ENCODE data around the gene PLSCR2.

PLSCR2 gene

DNA sequence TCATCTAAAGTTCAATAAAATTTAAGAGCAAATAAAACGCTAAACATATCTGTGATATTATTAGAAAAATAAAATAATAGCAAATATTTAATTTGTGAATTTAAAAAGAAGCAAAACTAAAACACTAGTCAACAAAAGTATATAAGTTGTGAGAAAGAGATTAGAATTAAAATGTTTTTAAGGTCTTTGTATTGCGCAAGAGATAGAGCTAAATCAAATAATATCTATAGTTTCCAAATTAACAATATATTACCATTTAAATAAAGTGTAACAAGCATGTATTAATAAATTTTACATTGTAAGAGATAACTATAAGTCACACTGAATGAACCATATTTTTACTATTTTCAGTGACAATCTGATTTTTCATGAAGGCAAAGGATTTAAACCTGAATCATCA lies 74.2 kb downstream of the PLSCR2 start:
- H3K4me1 ChIP-seq (ENCODE audit: control insufficient read depth, insufficient read depth, low read length), result no peaks in the 10 kb centered on the region
- H3K4me3 ChIP-seq (ENCODE audit: low read length), result no peak overlapping the region
- H3K36me3 ChIP-seq (ENCODE audit: control insufficient read depth, insufficient read depth, low read length), result no peaks in the 10 kb centered on the region
- H3K9ac ChIP-seq (ENCODE audit: low read length), result no peak overlapping the region
- no peaks in the 10 kb centered on the region for H3K27me3 ChIP-seq (ENCODE audit: control insufficient read depth, insufficient read depth, low read length)
- no peaks in the 10 kb centered on the region for H3K9me3 ChIP-seq (ENCODE audit: control insufficient read depth, low read length)

DNA sequence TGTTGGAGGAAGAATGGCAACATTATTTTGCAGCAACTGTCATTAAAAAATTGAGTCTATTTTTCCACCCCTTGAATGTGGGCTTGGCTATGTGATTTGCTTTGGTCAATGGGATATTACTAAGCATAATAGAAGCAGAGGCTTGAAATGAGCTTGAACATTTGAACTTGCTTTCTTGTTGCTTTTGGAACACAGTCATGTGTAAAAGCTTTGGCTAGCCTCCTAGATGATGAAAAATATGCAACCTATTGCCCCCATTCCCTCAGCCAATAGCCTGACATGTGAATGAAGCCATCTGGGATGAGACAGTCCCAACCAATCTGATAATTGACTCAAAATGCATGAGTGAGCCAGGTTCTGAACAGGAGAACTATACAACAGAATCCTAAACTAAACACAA lies 78.4 kb downstream of the PLSCR2 start:
- Histone ChIP-seq H3K9me3 (ENCODE audit: control insufficient read depth, low read length) (no peaks in the 10 kb centered on the region), H3K36me3 (ENCODE audit: control insufficient read depth, insufficient read depth, low read length) (no peaks in the 10 kb centered on the region), H3K9ac (ENCODE audit: low read length) (no peak overlapping the region), H3K4me3 (ENCODE audit: low read length) (no peak overlapping the region), H3K27me3 (ENCODE audit: control insufficient read depth, insufficient read depth, low read length) (no peaks in the 10 kb centered on the region), H3K4me1 (ENCODE audit: control insufficient read depth, insufficient read depth, low read length) (no peaks in the 10 kb centered on the region)

DNA sequence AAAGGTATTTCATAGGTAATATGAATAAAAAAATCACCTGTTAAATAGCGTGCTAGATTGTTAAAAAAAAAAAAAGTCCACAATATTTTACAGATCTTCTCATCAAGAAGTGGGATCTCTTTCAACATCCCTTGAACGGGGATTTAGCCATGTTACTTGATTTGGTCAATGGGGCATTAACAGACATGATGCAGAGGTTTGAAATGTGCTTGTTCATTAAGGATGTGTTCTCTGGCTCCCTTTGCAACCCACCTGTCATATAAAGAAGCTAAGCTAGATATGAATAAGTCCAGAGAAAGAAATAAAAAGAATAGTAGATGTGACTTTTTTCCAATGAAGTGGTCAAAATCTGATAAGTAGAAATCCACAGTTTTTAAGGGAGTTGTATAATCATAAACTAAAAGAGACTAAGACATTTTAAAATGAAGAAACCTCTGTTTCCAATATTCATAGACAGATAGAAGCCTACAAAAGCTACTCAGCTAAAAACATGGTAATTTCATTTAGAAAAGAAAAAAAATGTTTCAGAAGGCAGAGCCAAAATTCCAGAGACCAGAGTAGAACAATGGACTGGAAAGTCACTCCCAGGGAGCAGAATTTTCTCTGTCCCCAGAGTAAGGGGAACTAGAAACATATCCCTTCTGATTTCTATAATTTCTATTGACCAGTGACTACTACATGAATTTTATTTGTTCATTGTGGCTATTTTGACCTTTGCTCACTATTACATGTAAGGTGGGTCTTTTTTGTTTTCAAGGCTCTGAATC lies 79.2 kb downstream of the PLSCR2 start:
- Histone ChIP-seq H3K4me3 (ENCODE audit: low read length) (no peak overlapping the region), H3K36me3 (ENCODE audit: control insufficient read depth, insufficient read depth, low read length) (no peaks in the 10 kb centered on the region), H3K27me3 (ENCODE audit: control insufficient read depth, insufficient read depth, low read length) (no peaks in the 10 kb centered on the region), H3K9me3 (ENCODE audit: control insufficient read depth, low read length) (no peaks in the 10 kb centered on the region), H3K4me1 (ENCODE audit: control insufficient read depth, insufficient read depth, low read length) (no peaks in the 10 kb centered on the region), H3K9ac (ENCODE audit: low read length) (no peak overlapping the region)

DNA sequence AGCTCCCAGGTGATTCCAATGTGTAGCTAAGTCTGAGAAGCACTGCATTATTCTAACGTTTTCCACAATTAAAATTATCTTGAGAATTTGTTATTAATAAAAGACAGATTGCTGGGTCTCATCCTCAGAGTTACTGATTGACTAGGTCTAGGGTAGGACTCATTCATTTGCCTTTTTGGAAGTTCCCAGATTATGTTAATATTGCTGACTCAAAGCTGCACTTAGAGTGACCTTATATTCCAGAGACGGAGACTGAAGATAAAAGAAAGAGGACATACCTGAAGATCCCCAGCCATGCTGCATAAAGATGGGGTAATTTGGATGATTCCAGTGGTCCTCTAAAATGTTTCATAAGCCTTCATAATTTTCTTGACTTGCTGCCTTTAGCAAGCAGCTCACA lies 81.8 kb downstream of the PLSCR2 start:
- Histone ChIP-seq H3K4me3 (ENCODE audit: low read length) (no peak overlapping the region), H3K4me1 (ENCODE audit: control insufficient read depth, insufficient read depth, low read length) (no peaks in the 10 kb centered on the region), H3K9ac (ENCODE audit: low read length) (no peak overlapping the region)

DNA sequence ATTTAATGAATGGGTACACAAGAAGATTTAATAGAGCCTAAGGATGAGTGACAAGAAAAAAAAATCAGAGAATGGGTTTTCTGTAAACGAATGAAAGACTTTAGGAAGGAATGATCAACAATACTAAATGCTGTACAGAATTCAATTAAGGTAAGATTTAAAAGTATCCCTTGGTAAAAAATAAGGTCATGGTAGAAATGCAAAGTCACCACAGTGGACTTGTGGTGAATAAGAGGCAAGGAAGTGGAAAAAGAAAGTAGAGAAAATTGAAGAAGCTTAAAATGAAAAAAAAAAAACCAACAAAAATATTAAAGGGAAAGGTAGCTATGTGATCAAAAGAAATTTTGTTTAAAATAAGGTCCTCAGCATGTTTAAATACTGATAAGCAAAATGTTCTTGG lies 82.4 kb downstream of the PLSCR2 start:
- Histone ChIP-seq H3K4me3 (ENCODE audit: low read length) (no peak overlapping the region), H3K4me1 (ENCODE audit: control insufficient read depth, insufficient read depth, low read length) (no peaks in the 10 kb centered on the region), H3K9ac (ENCODE audit: low read length) (no peak overlapping the region), H3K9me3 (ENCODE audit: control insufficient read depth, low read length) (no peaks in the 10 kb centered on the region), H3K27me3 (ENCODE audit: control insufficient read depth, insufficient read depth, low read length) (no peaks in the 10 kb centered on the region), H3K36me3 (ENCODE audit: control insufficient read depth, insufficient read depth, low read length) (no peaks in the 10 kb centered on the region)

More for the DNA sequence above, 81.8 kb downstream of the PLSCR2 start:
- H3K36me3 ChIP-seq (ENCODE audit: control insufficient read depth, insufficient read depth, low read length), result no peaks in the 10 kb centered on the region
- no peaks in the 10 kb centered on the region for H3K27me3 ChIP-seq (ENCODE audit: control insufficient read depth, insufficient read depth, low read length)
- no peaks in the 10 kb centered on the region for H3K9me3 ChIP-seq (ENCODE audit: control insufficient read depth, low read length)

DNA sequence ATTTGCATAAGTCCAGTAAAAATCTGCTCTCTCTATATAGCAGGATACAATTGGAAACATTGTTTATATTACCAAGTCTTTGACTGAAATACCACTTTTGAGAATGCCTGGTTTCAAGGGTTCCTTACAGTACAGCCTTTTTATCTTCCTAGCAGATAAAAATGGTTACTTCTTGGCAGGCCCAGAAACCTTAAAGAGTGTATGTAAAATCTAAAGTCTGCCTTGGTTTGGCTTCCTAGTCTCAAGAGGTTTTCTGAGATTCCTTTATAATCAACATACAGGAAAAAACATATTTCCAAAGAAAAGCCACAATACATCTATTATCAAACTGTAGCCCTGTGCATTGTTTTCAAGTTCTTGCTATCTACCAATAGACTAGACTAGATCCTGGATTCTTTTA lies 84.6 kb downstream of the PLSCR2 start:
- no peaks in the 10 kb centered on the region for H3K4me1 ChIP-seq (ENCODE audit: control insufficient read depth, insufficient read depth, low read length)
- no peak overlapping the region for H3K4me3 ChIP-seq (ENCODE audit: low read length)
- H3K9ac ChIP-seq (ENCODE audit: low read length), result no peak overlapping the region
- no peaks in the 10 kb centered on the region for H3K9me3 ChIP-seq (ENCODE audit: control insufficient read depth, low read length)
- no peaks in the 10 kb centered on the region for H3K36me3 ChIP-seq (ENCODE audit: control insufficient read depth, insufficient read depth, low read length)
- no peaks in the 10 kb centered on the region for H3K27me3 ChIP-seq (ENCODE audit: control insufficient read depth, insufficient read depth, low read length)
